HepG2 (cell line): ENCODE results near the gene GALNTL6.

Experiments
- ASH2L ChIP-seq: fragments of 300-600, 200-600 bp; sonication (generic); IDR thresholded peaks from 2 replicates; pipeline ENCODE4 v1.7.0; 2017; ENCODE audit warnings: low read depth, mild to moderate bottlenecking, moderate library complexity, mixed read lengths, low read length; ENCODE audit not compliant: insufficient read length
- CEBPB ChIP-seq: IDR thresholded peaks from 2 replicates; pipeline ENCODE4 v1.6.1; 2011; ENCODE audit warnings: low read depth, low read length, improper control_type of control experiment, borderline replicate concordance
- CENPT ChIP-seq: sonication (generic); formaldehyde crosslinking; IDR thresholded peaks from 2 replicates; pipeline ENCODE4 v1.8.0; 2022; ENCODE audit warnings: low read depth, mild to moderate bottlenecking, moderate library complexity, missing genetic modification reagents
- CHD4 ChIP-seq: fragments of 200-600 bp; sonication (generic); IDR thresholded peaks from 2 replicates; pipeline ENCODE4 v1.7.0; 2017; ENCODE audit warnings: mild to moderate bottlenecking, low read length, borderline replicate concordance
- ELF1 ChIP-seq: sonication (generic); formaldehyde crosslinking; IDR thresholded peaks from 2 replicates; pipeline ENCODE4 v1.4.0; 2020; ENCODE audit warnings: missing genetic modification reagents
- HDAC1 ChIP-seq: sonication (generic); formaldehyde crosslinking; IDR thresholded peaks from 2 replicates; pipeline ENCODE4 v1.5.1; 2020; ENCODE audit warnings: mild to moderate bottlenecking, missing genetic modification reagents
- KLF9 ChIP-seq: IDR thresholded peaks from 2 replicates; pipeline ENCODE4 v1.6.1; 2016; ENCODE audit warnings: low read depth
- POLR2A ChIP-seq, 2 experiments: IDR thresholded peaks; 2 replicates each; pipeline ENCODE4 v1.6.1; 2011; ENCODE audit warnings: low read depth in 2 of 2, low read length in 2 of 2, mild to moderate bottlenecking in 1 of 2, moderate library complexity in 1 of 2; ENCODE audit not compliant: insufficient read depth in 1 of 2
- POLR2AphosphoS5 ChIP-seq: IDR thresholded peaks from 2 replicates; pipeline ENCODE4 v1.6.1; 2012; ENCODE audit warnings: low read depth, low read length
- RXRA ChIP-seq: sonication (generic); formaldehyde crosslinking; IDR thresholded peaks from 2 replicates; pipeline ENCODE4 v1.5.1; 2020; ENCODE audit warnings: missing genetic modification reagents
- SIN3A ChIP-seq: IDR thresholded peaks from 2 replicates; pipeline ENCODE4 v1.6.1; 2011; ENCODE audit warnings: low read depth, mild to moderate bottlenecking, control low read depth, low read length, borderline replicate concordance
- TBX2 ChIP-seq: sonication (generic); formaldehyde crosslinking; IDR thresholded peaks from 2 replicates; pipeline ENCODE4 v1.5.0; 2020; ENCODE audit warnings: missing genetic modification reagents, mild to moderate bottlenecking, borderline replicate concordance
- TBX3 ChIP-seq: fragments of 450-650 bp; IDR thresholded peaks from 2 replicates; pipeline ENCODE4 v1.6.1; 2017; ENCODE audit warnings: antibody characterized with exemption, mild to moderate bottlenecking, inconsistent platforms, borderline replicate concordance
- ZNF576 ChIP-seq: sonication (generic); formaldehyde crosslinking; IDR thresholded peaks from 2 replicates; pipeline ENCODE4 v1.4.0; 2020; ENCODE audit warnings: mild to moderate bottlenecking, missing genetic modification reagents

GRCh38 chr4:173001571-173001970 is 1188.4 kb downstream of the GALNTL6 start:
- TF ChIP-seq TBX3 (no peak), KLF9 (CRISPR knock-in tag) (no peak), POLR2AphosphoS5 (no peak), ZNF576 (CRISPR knock-in tag) (no peak), CEBPB (no peak), CENPT (CRISPR knock-in tag) (no peak), TBX2 (CRISPR knock-in tag) (no peak), ASH2L (no peak), CHD4 (no peak), POLR2A (IDR thresholded peaks at IDR 0.05; ENCODE audit: insufficient read depth in 1 of 2, low read depth in 2 of 2, low read length in 2 of 2) (no peak), HDAC1 (CRISPR knock-in tag) (no peak), RXRA (CRISPR knock-in tag) (no peak), SIN3A (no peak), ELF1 (CRISPR knock-in tag) (no peak)
